Omental fat pad (tissue), 4 donors: Measurements from ENCODE around the gene FREM3. TPM values are rescaled to one million over a fixed set of nuclear protein-coding genes. Genes with fewer than 3 reads are reported as not detected.
"Not testable (repeated sequence)": the region's sequence is repeated elsewhere in the genome, so short reads cannot be mapped to it uniquely, and the experiment has no call there.

Source experiments
- ATAC-seq: fragments of 150-250 bp; one replicate; pipeline ENCODE4 v1.9.1; 2016; ENCODE audit warnings: mild to moderate bottlenecking, moderate library complexity; ENCODE audit not compliant: low FRiP score
- DNase-seq: peaks from one replicate; pipeline ENCODE4 v3.0.0-alpha.2; 2019; ENCODE audit warnings: low spot score
- CTCF ChIP-seq, 3 donors: fragments of 450-650 bp; IDR thresholded peaks; one replicate each; pipeline ENCODE4 v1.5.1; 2016 to 2017; ENCODE audit warnings: antibody characterized with exemption in 3 of 3, mild to moderate bottlenecking in 3 of 3, moderate library complexity in 2 of 3
- total RNA-seq, 4 donors: library from RNA; depleted of rRNA; stranded (reverse); fragments of >200 nt; gene quantifications; one replicate each; pipeline ENCODE4 v1.1.0, GENCODE V29; 2016

Gene FREM3
- total RNA-seq, 4 donors from 2014 or later = 0.09 TPM; not detected in 3

- DNase-seq (no peak), ATAC-seq (no peak)
- no peak for TF ChIP-seq CTCF (IDR thresholded peaks at IDR 0.05)
Observed at GRCh38 chr4:143701365-143701764, 890 bp upstream of the FREM3 start.

- DNase-seq (no peak), ATAC-seq (no peak)
- TF ChIP-seq CTCF (IDR thresholded peaks at IDR 0.05) = no peak
Observed at GRCh38 chr4:143700046-143700415, 444 bp downstream of the FREM3 start.

DNA sequence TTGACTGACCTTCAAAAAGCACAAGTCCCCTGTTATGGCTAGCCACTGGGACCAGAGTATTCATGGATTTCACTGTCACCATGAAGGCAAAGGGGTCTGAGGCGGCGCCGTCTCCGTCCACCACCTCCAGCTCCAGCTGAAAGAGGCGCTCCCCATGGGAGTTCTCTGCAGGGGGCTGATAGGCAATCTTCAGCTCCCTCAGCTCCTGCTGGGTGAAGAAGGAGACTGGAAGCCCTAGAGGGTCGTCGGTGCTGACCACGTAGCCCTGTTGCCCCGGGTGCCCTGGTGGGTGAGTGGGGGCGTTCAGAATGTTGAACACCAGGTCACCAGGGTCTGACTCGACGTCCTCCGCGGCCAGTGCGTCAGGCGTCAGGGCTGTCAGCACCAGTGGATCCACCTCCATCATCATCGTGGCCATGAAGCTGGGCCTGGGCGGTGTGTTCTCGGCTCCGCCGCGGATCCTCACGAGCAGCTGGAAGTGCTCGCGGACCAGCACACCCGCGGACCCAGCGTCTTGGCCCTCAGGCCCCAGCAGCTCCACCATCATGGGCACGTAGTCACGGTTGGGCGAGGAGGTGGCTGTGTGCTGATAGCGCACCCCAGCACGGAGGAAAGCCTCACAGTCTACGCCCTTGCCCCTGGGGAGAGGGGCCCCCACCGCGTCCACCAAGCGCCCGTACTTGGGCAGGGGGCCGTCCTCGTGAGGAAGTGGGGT lies 987 bp downstream of the FREM3 start:
- TF ChIP-seq CTCF (IDR thresholded peaks at IDR 0.05) = no peak
- DNase-seq (no peak), ATAC-seq (no peak)

DNA sequence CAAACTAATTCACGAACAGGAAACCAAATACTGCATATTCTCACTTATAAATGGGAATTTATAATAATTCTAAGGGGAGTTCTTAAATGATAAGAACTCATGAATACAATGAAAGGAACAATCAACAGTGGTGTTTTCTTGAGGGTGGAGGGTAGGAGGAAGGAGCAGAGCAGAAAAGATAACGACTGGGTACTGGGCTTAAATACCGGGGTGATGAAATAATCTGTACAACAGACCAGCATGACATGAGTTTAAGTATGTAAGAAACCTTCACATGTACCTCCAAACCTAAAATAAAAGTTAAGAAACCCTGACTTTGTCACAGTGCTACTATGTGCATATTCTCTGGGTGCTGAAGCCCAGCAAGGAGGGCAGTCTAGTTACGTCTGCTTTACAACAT lies 6.6 kb downstream of the FREM3 start:
- ATAC-seq (no peak), DNase-seq (no peak)
- no peak for TF ChIP-seq CTCF (IDR thresholded peaks at IDR 0.05)

DNA sequence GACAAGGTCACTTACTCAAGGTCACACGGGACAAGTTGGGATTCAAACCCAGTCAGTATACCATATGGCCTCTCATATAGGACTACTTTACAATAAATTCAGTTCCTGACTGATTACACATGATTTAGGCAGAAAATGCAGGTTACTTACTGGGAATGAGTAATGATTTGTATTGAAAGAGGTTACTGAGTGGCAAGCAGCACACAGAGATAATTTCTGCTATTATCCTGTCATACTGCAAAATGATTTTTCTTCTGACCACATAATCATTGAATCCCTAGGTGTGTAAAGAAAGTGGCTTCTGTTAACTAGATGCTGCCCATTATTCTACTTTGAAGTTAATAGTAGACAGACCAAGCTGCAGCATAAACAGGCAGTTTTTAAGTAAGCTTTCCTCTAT lies 8.2 kb downstream of the FREM3 start:
- no peak for ATAC-seq
- no peak for TF ChIP-seq CTCF (IDR thresholded peaks at IDR 0.05)
- no peak for DNase-seq

GRCh38 chr4:143679434-143679833 lies 21.0 kb downstream of the FREM3 start:
- no peak for TF ChIP-seq CTCF (IDR thresholded peaks at IDR 0.05)
- DNase-seq (no peak), ATAC-seq (no peak)

- DNase-seq, ATAC-seq: not testable (repeated sequence)
Observed at GRCh38 chr4:143673629-143674028, 26.8 kb downstream of the FREM3 start.
